Tibial nerve (tissue), 4 donors: ENCODE results near the gene SEMA3C. TPM values are rescaled to one million over a fixed set of nuclear protein-coding genes. Genes with fewer than 3 reads are reported as not detected.

ENCODE experiments used
- DNase-seq, 2 donors: peaks; one replicate each; pipeline ENCODE4 v3.0.0-alpha.2; 2019; ENCODE audit warnings: low spot score in 2 of 2
- H3K27ac ChIP-seq, 4 donors: fragments of 200-600 bp; sonication (generic) in 3 of 4; one replicate each; pipeline ENCODE4 v1.5.1; 2017 to 2019; ENCODE audit warnings: mild to moderate bottlenecking in 1 of 4
- H3K27me3 ChIP-seq, 2 donors: fragments of 200-600 bp; sonication (generic) in 1 of 2; one replicate each; pipeline versions ENCODE4 v1.5.1 to v1.6.0; 2017 to 2019
- H3K36me3 ChIP-seq, 3 donors: fragments of 200-600 bp; sonication (generic); one replicate each; pipeline ENCODE4 v1.5.1; 2018 to 2019
- H3K4me1 ChIP-seq, 4 donors: fragments of 200-600 bp; sonication (generic) in 3 of 4; one replicate each; pipeline ENCODE4 v1.5.1; 2017 to 2019
- H3K4me3 ChIP-seq, 4 donors: fragments of 200-600 bp; sonication (generic) in 3 of 4; one replicate each; pipeline ENCODE4 v1.5.1; 2017 to 2019; ENCODE audit warnings: mild to moderate bottlenecking in 1 of 4, moderate library complexity in 1 of 4
- H3K9me3 ChIP-seq, 4 donors: fragments of 200-600 bp; sonication (generic) in 3 of 4; one replicate each; pipeline ENCODE4 v1.5.1; 2017 to 2019
- EP300 ChIP-seq, 2 donors: sonication (generic); formaldehyde crosslinking; IDR thresholded peaks; one replicate each; pipeline ENCODE4 v1.6.1; 2017; ENCODE audit warnings: antibody characterized with exemption in 2 of 2, mild to moderate bottlenecking in 1 of 2
- POLR2A ChIP-seq, 2 donors: fragments of 450-650 bp; IDR thresholded peaks; one replicate each; pipeline ENCODE4 v1.6.1; 2017; ENCODE audit warnings: antibody characterized with exemption in 2 of 2, mild to moderate bottlenecking in 2 of 2, moderate library complexity in 2 of 2
- WGBS, 2 donors: methylation state at CpG; one replicate each; pipeline ENCODE4 v1.1.5; 2018; 5-methylcytosine and 5-hydroxymethylcytosine counted together
- total RNA-seq, 4 donors: library from RNA; depleted of rRNA; stranded (reverse); fragments of >200 nt; gene quantifications; one replicate each; pipeline ENCODE4 v1.1.0, GENCODE V29; 2016
- TF ChIP-seq, protein P1 (sequence below), 5 experiments: fragments of 200-600 bp in 3 of 5; fragments of 450-650 bp in 2 of 5; sonication (generic) in 3 of 5; IDR thresholded peaks; one replicate each; pipeline ENCODE4 v1.5.1; 2016 to 2019; ENCODE audit warnings: antibody characterized with exemption in 5 of 5, mild to moderate bottlenecking in 3 of 5, moderate library complexity in 2 of 5

SEMA3C gene
- total RNA-seq, 4 donors from 2014 or later, result 64.8 to 130 (median 118) TPM

DNA sequence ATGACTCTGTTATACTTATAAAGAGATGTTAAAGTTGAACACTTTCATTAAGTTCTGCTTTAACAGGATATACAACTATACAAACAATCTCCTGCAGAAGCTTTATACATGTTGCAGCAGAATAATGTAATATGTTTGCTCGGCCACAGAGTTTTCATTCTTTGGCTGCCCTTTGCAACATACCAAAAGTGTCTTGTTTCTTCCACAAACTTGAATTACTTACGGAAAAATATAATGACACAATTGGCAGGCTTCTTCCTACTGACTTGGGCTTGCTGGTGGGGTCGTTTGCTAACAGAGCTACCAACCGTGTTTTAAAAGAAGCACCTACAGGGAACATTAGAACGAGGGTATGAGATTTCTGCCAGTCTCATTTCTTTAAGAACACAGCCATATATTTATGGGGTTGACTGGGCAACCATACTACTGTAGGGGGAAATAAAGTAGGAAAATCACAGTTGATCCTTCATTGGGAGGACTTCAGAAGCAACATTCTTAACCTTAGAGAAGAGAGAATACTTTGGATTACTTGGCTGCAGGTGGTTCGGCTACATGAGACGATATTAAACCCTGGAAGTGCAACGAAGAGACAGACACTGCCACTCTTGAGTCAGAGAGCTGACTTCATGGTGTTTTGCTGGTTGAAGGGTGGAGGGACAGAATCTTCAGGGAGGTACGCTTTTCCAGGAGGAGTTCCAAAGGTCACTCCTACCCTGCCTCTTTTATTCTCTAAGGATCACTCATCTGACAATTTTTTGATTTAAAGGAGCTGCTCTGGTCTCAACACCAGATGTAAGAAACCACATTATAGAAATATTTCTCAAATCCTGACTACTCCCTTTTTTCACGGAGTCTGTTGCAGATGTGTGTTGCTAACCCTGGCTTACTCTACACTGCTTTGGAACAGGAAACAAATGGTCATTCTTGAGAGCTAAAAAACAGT lies 123.9 kb downstream of the SEMA3C start:
- no peak for DNase-seq
- WGBS, 2 donors, result 33 to 48% methylated on average over 10 of the region's 10 CpGs
- TF ChIP-seq, protein P1, sequence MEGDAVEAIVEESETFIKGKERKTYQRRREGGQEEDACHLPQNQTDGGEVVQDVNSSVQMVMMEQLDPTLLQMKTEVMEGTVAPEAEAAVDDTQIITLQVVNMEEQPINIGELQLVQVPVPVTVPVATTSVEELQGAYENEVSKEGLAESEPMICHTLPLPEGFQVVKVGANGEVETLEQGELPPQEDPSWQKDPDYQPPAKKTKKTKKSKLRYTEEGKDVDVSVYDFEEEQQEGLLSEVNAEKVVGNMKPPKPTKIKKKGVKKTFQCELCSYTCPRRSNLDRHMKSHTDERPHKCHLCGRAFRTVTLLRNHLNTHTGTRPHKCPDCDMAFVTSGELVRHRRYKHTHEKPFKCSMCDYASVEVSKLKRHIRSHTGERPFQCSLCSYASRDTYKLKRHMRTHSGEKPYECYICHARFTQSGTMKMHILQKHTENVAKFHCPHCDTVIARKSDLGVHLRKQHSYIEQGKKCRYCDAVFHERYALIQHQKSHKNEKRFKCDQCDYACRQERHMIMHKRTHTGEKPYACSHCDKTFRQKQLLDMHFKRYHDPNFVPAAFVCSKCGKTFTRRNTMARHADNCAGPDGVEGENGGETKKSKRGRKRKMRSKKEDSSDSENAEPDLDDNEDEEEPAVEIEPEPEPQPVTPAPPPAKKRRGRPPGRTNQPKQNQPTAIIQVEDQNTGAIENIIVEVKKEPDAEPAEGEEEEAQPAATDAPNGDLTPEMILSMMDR (IDR thresholded peaks at IDR 0.05), result no peak
- TF ChIP-seq EP300 (IDR thresholded peaks at IDR 0.05), result no peak
- no peak for TF ChIP-seq POLR2A (IDR thresholded peaks at IDR 0.05)
- peak overlapping the region in 2 of 4 donors; percentile 73 to 75 for H3K27ac ChIP-seq
- H3K4me3 ChIP-seq, result no peak overlapping the region
- H3K9me3 ChIP-seq, result no peaks in the 10 kb centered on the region
- H3K27me3 ChIP-seq, result no peaks in the 10 kb centered on the region
- peaks cover 0 to 5% (median 0%) of the 10 kb centered on the region in 3 donors for H3K36me3 ChIP-seq
- H3K4me1 ChIP-seq, result peaks cover 0 to 39% (median 0%) of the 10 kb centered on the region in 4 donors

DNA sequence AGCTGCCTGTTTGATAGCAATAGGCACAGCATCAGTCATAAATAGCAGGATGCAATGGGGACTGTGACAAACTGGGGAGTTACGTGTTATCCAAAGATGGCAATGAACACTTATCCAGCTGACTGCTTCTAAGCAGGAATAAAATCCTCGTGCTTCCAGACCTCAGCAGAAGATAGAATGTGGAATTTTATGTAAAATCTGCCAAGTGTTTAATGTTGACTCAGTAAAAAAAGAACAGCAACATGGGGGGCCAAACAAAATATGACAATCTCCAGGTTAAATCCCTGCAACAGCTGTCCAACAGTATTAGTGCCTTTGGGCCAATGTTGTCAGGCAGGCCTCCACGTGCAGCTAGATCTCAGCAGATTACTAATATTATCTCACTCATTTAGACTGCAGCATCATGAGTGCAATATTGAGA lies 127.3 kb downstream of the SEMA3C start:
- Histone ChIP-seq H3K4me1 (peaks cover 0 to 39% (median 0%) of the 10 kb centered on the region in 4 donors), H3K4me3 (no peak overlapping the region), H3K27ac (peak overlapping the region in 3 of 4 donors; percentile 39 to 59 (median 56)), H3K9me3 (no peaks in the 10 kb centered on the region), H3K36me3 (no peaks in the 10 kb centered on the region), H3K27me3 (no peaks in the 10 kb centered on the region)
- DNase-seq, result no peak
- TF ChIP-seq, protein P1 (IDR thresholded peaks at IDR 0.05), result no peak
- TF ChIP-seq POLR2A (IDR thresholded peaks at IDR 0.05), result no peak
- no peak for TF ChIP-seq EP300 (IDR thresholded peaks at IDR 0.05)
- WGBS, 2 donors, result 55 to 58% methylated on average over 3 of the region's 3 CpGs

DNA sequence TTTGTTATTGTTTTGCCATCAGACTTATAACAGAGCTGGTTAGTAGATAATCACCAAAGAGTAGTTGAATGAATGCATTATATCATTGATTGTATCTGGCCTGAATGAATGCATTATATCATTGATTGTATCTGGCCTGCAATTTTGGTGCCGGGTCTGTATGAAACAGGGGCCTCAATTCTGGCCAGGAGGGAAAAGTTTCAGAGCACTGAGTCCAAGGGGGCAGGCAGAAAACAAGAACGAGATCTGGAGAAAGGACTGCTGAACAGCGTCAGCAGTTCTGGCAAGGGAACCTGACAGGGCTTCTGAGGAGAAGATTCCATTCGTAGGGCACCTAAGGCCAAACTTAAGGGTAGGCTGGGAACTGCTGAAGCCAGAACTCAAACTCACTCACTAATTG lies 128.0 kb downstream of the SEMA3C start:
- Histone ChIP-seq H3K9me3 (no peaks in the 10 kb centered on the region), H3K27ac (peak overlapping the region in 2 of 4 donors; percentile 39 to 56), H3K27me3 (no peaks in the 10 kb centered on the region), H3K4me3 (no peak overlapping the region), H3K4me1 (peaks cover 0 to 42% (median 0%) of the 10 kb centered on the region in 4 donors), H3K36me3 (no peaks in the 10 kb centered on the region)
- no peak for DNase-seq
- TF ChIP-seq, protein P1 (IDR thresholded peaks at IDR 0.05), result no peak
- 49 to 51% methylated on average over 4 of the region's 4 CpGs for WGBS, 2 donors

DNA sequence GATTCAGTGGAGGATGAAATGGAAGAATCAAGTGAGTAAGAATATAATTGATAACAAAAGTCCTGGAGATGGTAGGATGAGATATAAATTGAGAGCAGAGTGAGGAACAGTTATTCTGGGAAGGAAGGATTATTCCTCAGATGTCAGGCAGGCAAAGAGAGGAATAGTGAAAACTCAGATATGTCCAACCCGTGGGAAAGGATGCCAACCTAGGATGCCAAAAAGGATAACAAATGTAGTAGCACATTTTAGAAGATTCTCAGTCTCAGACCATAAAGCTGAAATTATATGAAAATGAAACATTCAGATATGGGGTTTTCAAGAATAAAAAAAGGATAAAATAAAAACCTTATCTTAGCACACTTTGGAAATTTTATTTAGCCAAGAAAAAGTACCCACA lies 131.1 kb downstream of the SEMA3C start:
- Histone ChIP-seq H3K9me3 (no peaks in the 10 kb centered on the region), H3K4me3 (no peak overlapping the region), H3K27ac (no peak overlapping the region), H3K4me1 (peaks cover 0 to 41% (median 7%) of the 10 kb centered on the region in 4 donors), H3K36me3 (no peaks in the 10 kb centered on the region), H3K27me3 (no peaks in the 10 kb centered on the region)
- TF ChIP-seq POLR2A (IDR thresholded peaks at IDR 0.05) (no peak), EP300 (IDR thresholded peaks at IDR 0.05) (no peak)
- TF ChIP-seq, protein P1 (IDR thresholded peaks at IDR 0.05), result no peak
- WGBS, 2 donors, result 72 to 89% methylated on average over 1 of the region's 1 CpG
- DNase-seq, result no peak

DNA sequence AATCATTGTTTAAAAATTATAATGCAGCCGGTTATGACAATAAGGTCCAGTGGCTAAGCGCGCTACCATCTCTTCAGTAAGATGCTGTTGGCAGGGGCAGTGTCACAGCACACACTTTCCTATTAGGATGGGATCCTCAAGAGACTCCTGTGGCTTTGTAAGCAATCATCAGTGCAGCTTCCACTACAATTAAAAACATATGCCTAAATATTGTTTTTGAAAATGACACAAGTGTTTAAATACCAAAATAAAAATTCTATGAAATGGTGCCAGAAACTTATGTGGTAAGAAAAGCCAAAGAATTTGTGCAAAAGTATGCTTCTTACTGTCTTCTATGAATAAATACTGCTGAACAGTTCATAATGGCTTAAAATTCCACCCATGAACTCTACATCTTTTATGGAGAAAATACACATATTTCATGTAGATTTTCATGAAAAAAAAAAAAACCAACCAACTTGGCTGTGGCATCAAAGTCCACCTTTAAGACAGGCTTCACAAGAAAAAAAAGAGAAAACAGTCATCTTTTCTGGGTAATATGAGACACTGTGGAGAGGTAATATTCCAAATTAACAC lies 132.8 kb downstream of the SEMA3C start:
- no peaks in the 10 kb centered on the region for H3K9me3 ChIP-seq
- H3K36me3 ChIP-seq, result no peaks in the 10 kb centered on the region
- no peak for TF ChIP-seq POLR2A (IDR thresholded peaks at IDR 0.05)
- TF ChIP-seq, protein P1 (IDR thresholded peaks at IDR 0.05), result no peak
- no peak for TF ChIP-seq EP300 (IDR thresholded peaks at IDR 0.05)
- DNase-seq, result no peak
- no peak overlapping the region for H3K27ac ChIP-seq
- WGBS, 2 donors, result 83 to 84% methylated on average over 3 of the region's 3 CpGs
- peaks cover 0 to 45% (median 12%) of the 10 kb centered on the region in 4 donors for H3K4me1 ChIP-seq
- H3K4me3 ChIP-seq, result no peak overlapping the region
- no peaks in the 10 kb centered on the region for H3K27me3 ChIP-seq
